ENCODE results near the gene ZNF326. TPM values are rescaled to one million over a fixed set of nuclear protein-coding genes. Genes with fewer than 3 reads are reported as not detected.

Gene ZNF326
- total and polyA plus RNA-seq, 12 donors = 4.1 to 28.3 (median 15.2) TPM

DNA sequence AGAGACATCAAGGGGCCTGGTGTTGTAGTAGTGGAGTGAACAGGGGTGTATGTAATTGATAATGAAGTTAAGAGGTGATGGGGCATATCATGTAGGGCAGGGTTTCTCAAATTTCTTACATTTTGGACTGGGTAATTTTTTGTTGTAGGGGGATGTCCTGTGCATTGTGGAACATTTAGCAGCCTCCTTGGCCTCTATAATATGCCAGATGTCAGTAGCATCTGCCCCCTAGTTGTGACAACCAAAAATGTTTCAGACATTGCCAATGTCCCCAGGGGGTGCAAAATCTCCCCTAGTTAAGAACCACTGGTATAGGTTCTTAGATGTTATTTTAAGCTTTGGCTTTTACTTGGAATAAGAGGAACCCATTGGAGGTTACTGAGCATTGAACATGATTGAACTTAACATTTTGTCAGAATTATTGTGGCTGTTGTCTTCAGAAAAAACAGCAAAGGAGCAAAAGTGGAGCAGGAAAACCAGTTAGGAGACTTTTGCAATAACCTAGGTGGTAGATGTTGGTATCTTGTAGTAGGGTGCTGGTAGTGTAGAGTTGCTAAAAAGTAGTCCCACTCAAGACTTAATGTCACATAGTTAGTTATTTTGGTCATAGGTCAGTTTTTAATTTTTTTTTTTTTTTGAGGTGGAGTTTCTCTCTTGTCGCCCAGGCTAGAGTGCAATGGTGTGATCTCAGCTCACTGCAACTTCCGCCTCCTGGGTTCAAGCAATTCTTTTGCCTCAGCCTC is 6.2 kb downstream of the ZNF326 start:
- Histone ChIP-seq H3K4me1 (replicated peaks in 1 of 2) (peaks cover 23 to 66% of the 10 kb centered on the region in 2 donors), H3K36me3 (replicated peaks in 1 of 2) (no peaks in the 10 kb centered on the region), H3K4me3 (no peak overlapping the region), H3K27me3 (no peaks in the 10 kb centered on the region), H3K27ac (no peak overlapping the region), H3K9me3 (replicated peaks in 1 of 3) (no peaks in the 10 kb centered on the region)
- intact Hi-C loops (cut with DNase I) = no loop called here
- TF ChIP-seq POLR2A (IDR thresholded peaks at IDR 0.05) = no peak
- TF ChIP-seq, protein P1, sequence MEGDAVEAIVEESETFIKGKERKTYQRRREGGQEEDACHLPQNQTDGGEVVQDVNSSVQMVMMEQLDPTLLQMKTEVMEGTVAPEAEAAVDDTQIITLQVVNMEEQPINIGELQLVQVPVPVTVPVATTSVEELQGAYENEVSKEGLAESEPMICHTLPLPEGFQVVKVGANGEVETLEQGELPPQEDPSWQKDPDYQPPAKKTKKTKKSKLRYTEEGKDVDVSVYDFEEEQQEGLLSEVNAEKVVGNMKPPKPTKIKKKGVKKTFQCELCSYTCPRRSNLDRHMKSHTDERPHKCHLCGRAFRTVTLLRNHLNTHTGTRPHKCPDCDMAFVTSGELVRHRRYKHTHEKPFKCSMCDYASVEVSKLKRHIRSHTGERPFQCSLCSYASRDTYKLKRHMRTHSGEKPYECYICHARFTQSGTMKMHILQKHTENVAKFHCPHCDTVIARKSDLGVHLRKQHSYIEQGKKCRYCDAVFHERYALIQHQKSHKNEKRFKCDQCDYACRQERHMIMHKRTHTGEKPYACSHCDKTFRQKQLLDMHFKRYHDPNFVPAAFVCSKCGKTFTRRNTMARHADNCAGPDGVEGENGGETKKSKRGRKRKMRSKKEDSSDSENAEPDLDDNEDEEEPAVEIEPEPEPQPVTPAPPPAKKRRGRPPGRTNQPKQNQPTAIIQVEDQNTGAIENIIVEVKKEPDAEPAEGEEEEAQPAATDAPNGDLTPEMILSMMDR (IDR thresholded peaks at IDR 0.05) = no peak
- DNase-seq = no peak
- 90 to 100% (median 96%) methylated on average over 2 of the region's 2 CpGs for WGBS, 4 donors

DNA sequence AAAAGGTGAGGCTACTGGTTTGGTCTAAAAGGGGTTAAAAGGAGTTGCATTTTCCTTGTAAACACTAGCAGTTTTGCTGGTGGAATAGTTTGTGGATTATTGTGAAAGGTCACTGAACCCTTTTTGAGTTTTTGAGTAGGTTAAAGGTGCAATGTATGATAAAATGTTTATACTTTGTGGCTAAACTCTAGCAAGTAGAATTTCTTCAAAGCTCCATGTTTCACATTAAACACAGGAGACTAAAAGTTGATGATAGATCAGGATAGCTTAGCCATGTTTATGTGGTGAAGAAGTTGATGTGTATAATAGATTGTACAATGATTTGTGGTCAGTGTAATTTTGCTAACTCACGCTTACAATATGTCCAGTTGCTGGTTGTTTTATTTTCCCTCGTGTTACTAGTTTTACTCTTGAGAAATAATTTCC is 13.1 kb downstream of the ZNF326 start:
- Histone ChIP-seq H3K9me3 (replicated peaks in 1 of 3) (no peaks in the 10 kb centered on the region), H3K36me3 (replicated peaks in 1 of 2) (peaks cover 0 to 34% of the 10 kb centered on the region in 2 donors), H3K27ac (no peak overlapping the region), H3K4me1 (replicated peaks in 1 of 2) (peaks cover 4 to 33% of the 10 kb centered on the region in 2 donors), H3K27me3 (no peaks in the 10 kb centered on the region), H3K4me3 (no peak overlapping the region)
- intact Hi-C loops (cut with DNase I) = no loop called here
- DNase-seq = no peak
- WGBS, 4 donors = 81 to 92% (median 90%) methylated on average over 2 of the region's 2 CpGs
- TF ChIP-seq POLR2A (IDR thresholded peaks at IDR 0.05) = no peak
- TF ChIP-seq, protein P1 (IDR thresholded peaks at IDR 0.05) = no peak

DNA sequence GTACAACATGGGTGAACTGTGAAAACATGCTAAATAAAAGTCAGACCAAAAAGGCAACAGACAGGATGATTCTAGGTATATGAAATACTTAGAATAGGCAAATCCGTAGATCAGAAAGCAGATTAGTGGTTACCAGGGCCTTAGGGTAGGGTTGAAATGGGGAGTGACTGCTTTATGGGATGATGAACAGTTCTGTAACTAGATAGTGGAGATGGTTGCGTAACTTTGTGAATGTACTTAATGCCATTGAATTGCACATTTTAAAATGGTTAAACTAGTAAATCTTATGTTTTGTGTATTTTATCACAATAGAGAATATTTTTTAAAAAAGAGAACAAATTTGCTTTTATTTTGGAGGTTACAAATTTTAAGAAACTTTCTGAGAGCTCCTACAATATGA is 17.4 kb downstream of the ZNF326 start:
- Histone ChIP-seq H3K27ac (no peak overlapping the region), H3K36me3 (replicated peaks in 1 of 2) (peaks cover 0 to 64% of the 10 kb centered on the region in 2 donors), H3K27me3 (no peaks in the 10 kb centered on the region), H3K9me3 (replicated peaks in 1 of 3) (no peaks in the 10 kb centered on the region), H3K4me3 (no peak overlapping the region), H3K4me1 (replicated peaks in 1 of 2) (peaks cover 0 to 6% of the 10 kb centered on the region in 2 donors)
- no peak for TF ChIP-seq POLR2A (IDR thresholded peaks at IDR 0.05)
- TF ChIP-seq, protein P1 (IDR thresholded peaks at IDR 0.05) = no peak
- 97 to 100% (median 99%) methylated on average over 2 of the region's 2 CpGs for WGBS, 4 donors
- no peak for DNase-seq
- intact Hi-C loops (cut with DNase I) = no loop called here

DNA sequence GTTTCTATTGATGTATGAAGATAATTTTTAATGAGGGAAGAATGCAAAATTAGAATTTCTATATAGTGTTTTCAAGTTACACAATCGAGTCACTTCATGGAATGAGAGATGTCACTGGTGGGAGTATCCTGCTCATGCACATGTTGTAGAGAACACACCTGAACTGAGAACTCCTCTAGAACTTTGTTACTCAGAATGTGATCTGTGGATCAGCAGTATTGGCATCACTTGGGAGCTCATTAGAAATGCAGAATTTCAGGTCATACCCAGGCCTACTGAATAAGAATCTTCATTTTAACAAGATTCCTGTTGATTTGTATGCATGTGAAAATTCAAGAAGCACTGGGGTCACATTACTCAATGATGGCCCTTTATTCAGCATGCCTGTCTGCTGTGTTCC is 28.8 kb downstream of the ZNF326 start:
- peaks cover 0 to 18% (median 0%) of the 10 kb centered on the region in 3 donors for H3K9me3 ChIP-seq (replicated peaks in 1 of 3)
- H3K36me3 ChIP-seq (replicated peaks in 1 of 2) = peaks cover 0 to 76% of the 10 kb centered on the region in 2 donors
- no peak overlapping the region for H3K27ac ChIP-seq
- 91 to 100% (median 98%) methylated on average over 1 of the region's 1 CpG for WGBS, 4 donors
- H3K27me3 ChIP-seq = no peaks in the 10 kb centered on the region
- intact Hi-C loops (cut with DNase I) = no loop called here
- TF ChIP-seq, protein P1 (IDR thresholded peaks at IDR 0.05) = no peak
- no peak for TF ChIP-seq POLR2A (IDR thresholded peaks at IDR 0.05)
- no peaks in the 10 kb centered on the region for H3K4me1 ChIP-seq (replicated peaks in 1 of 2)
- DNase-seq = no peak
- H3K4me3 ChIP-seq = no peak overlapping the region

All from adrenal gland (tissue), 12 donors.